IPS-NIHi11 (cell line): ENCODE data around the gene ITGA4.

ENCODE experiments used
- DNase-seq: peaks from one replicate; pipeline ENCODE4 v3.0.0; 2012; ENCODE audit warnings: mixed read lengths, low spot score

ITGA4 gene

GRCh38 chr2:181515719-181516118, 58.5 kb downstream of the ITGA4 start:
- no peak for DNase-seq

DNA sequence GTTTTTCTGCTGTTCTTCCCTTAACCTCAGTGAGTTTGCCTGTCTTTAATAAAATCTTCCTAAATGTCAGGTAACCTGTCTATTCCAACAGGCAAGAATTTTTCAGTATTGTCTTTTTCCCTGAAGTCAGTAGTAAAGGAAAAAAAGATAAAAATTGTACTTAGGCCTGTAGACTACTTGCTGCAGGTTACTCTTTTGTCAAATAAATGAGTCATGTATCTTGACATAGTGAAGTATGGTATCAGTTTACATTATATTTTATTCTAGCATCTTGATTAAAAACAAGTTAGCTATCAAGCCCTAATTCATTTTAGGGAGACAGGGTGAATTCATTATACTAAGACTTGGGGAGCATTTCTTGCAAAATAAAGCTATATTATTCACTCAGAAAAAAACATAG, 59.8 kb downstream of the ITGA4 start:
- no peak for DNase-seq

GRCh38 chr2:181517685-181518301, 60.6 kb downstream of the ITGA4 start:
- DNase-seq, result no peak

GRCh38 chr2:181520253-181520652, 63.1 kb downstream of the ITGA4 start:
- no peak for DNase-seq

DNA sequence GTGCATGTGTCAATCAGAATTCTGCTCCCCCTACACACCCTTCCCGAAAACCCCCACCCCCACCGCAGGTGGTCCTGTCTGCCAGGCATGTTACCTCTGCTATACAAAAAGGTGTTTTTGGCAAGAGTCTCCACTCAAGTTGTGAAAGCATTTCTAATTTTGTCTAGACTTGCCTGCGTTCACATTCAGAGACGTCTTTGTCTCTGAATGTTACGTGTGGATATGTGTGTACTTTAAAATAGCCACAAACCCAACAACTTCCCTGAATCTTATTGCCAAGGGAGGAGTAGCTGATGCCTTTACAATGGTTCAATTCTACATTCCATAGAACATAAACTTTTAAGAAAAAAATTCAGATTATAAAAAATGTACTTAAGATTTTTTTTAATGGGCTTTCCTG, 66.6 kb downstream of the ITGA4 start:
- DNase-seq, result no peak

- DNase-seq, result no peak
Measured at GRCh38 chr2:181526014-181526413, 68.8 kb downstream of the ITGA4 start.

- no peak for DNase-seq
Measured at GRCh38 chr2:181527058-181527457, 69.9 kb downstream of the ITGA4 start.

DNA sequence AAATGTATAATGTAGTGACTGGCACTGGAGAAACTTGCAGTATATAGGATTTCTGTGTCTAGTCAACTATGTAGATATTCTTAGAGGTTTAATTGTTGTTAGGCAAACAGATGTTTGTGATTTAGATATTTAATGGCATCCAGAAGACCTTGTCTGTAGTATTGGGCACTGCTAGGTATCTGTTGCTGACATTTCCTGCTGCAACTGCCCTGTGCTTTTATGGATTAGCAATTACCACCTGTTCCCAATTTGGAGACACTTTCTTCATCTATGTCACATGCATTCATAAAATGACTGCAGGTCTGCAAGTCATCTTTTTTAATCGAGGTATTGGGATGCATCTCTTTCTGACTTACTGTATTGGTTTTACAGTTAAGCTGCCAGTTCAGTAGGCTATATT, 71.3 kb downstream of the ITGA4 start:
- DNase-seq, result no peak

DNA sequence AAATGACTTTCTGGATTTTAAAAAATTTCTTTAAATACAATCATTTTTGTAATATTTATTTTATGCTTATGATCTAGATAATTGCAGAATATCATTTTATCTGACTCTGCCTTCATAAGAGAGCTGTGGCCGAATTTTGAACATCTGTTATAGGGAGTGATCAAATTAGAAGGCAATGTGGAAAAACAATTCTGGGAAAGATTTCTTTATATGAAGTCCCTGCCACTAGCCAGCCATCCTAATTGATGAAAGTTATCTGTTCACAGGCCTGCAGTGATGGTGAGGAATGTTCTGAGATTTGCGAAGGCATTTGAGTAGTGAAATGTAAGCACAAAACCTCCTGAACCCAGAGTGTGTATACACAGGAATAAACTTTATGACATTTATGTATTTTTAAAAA, 79.5 kb downstream of the ITGA4 start:
- no peak for DNase-seq

GRCh38 chr2:181540421-181540820, 83.2 kb downstream of the ITGA4 start:
- DNase-seq, result no peak

DNA sequence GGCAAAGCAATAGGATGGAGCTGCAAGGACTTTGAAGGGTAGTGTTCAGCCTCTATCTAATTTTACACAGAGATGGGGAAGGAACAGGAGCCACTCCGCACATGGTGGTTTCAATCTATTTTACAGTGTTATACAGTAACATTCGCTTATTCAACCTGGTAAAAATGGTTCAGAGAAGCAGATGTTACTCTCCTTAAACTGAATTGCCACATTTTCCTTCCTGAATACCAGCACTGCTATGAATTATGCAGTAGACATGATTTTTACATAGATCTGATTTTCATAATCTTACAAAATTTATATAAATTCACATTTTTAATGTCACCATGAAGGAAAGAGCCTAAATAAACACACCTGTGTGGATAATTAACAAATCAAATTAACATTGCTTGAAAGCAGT, 85.0 kb downstream of the ITGA4 start:
- DNase-seq, result no peak

DNA sequence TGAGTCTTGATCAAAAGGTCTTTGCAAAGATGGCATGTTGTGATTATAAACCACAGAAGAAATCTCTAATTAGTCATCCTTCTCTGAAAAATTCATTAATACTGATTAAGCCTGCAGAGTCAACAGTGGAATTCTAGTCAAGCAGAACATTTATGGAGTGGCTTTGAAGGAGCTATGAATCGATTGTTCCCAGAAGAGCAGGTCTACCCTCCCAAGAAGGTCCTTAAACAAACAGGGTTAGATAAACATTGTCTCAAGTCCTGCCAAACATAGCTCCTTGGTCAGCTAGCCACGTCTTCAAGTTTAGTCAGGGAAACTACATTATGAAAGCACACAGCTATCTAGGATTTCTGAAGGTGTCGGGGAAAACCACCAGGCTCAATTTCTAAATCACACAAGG, 88.9 kb downstream of the ITGA4 start:
- DNase-seq, result no peak

DNA sequence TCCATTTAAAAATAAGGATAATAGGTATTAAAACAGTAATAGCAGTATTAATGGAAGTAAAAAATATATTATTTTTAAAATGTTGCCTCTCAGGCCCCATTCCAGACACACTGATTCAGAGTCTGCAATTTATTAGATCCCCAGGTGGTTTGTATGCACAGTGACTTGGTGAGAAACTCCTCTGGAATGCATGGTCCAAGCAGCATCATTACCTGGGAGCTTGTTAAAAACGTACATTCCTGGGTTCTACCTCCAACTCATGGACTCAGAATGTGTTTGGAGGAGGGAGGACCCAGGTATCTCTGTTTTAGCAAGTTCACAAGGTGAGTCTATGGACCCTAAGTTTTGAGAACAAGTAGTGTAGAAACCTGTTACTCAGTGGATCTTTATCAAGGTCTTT, 95.6 kb downstream of the ITGA4 start:
- no peak for DNase-seq

- DNase-seq, result no peak
Measured at GRCh38 chr2:181553244-181553643, 96.1 kb downstream of the ITGA4 start.

GRCh38 chr2:181554061-181554830, 97.1 kb downstream of the ITGA4 start:
- no peak for DNase-seq

GRCh38 chr2:181558371-181558770, 101.2 kb downstream of the ITGA4 start:
- DNase-seq, result no peak

DNA sequence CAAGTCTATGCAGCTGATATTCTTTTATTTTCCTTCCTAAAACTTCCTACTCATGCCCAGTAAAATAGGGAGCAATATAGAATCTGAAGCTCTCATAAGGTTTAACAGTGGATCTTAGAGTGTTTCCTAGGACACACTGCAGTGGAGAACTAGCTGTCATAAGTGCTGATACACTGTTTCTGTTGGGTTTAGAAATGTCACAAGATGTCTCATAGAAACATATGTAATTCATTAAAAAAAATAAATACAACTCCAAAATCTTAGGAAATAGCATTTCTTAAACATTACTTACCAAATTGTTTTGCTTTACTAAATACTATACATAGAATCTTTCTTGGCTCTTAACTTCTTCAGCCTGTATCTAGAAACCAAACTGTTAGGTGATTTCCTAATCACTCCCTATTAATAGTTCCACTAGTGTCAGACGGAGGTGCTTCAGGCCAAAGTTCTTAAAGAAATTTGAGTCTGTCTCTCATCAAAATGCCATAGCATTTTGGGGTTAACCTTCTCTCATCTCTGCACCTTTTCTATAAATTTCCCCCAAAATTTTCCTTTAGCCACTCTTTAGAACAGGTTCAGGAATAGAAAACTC, 106.0 kb downstream of the ITGA4 start:
- no peak for DNase-seq

- DNase-seq, result no peak
Measured at GRCh38 chr2:181566334-181567032, 109.3 kb downstream of the ITGA4 start.

DNA sequence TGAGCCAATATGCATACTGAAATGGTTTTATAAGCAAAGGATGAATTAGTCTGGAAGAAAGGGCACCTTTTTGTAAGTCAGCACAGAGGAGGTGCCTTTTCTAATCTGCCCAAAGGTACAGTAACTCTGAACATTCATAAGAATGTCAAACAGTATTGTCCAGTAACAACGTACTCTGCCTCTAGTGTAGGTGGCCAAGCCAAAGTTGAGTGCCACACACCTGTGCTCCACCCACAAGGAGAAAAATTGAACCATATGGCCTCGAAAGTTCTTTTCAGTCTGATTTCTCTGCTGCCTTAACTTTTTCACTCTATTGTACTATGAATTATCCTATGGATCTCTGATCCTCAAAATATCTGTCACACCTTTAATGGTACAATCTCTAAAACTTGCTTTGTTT, 112.9 kb downstream of the ITGA4 start:
- DNase-seq, result no peak

- DNase-seq, result no peak
Measured at GRCh38 chr2:181570833-181571661, 113.9 kb downstream of the ITGA4 start.

GRCh38 chr2:181573140-181573736, 116.1 kb downstream of the ITGA4 start:
- DNase-seq, result peak; percentile 19

- DNase-seq, result no peak
Measured at GRCh38 chr2:181574321-181574720, 117.1 kb downstream of the ITGA4 start.
